SK-N-SH (cell line): ENCODE data around the gene METRNL. TPM values are rescaled to one million over a fixed set of nuclear protein-coding genes. Genes with fewer than 3 reads are reported as not detected.

Source experiments
- CTCF ChIA-PET: fragments of 300-600, 350-600 bp; formaldehyde crosslinking; extraction: SDS; loops from one replicate; lab custom pipeline; 2021; lab: Yijun Ruan, JAX
- POLR2A ChIA-PET: fragments of 350-600 bp; sonication (Branson Sonifier 250); formaldehyde crosslinking; extraction: SDS; loops from one replicate; lab custom pipeline; 2020; ENCODE audit warnings: antibody characterized with exemption, inconsistent platforms; lab: Yijun Ruan, JAX
- DNase-seq: peaks from one replicate; pipeline ENCODE4 v3.0.0; 2012
- H2AFZ ChIP-seq: fragments of 200-600 bp; sonication (generic); 2 replicates; pipeline ENCODE4 v1.8.1; 2016; ENCODE audit warnings: antibody characterized with exemption, mild to moderate bottlenecking, low read depth
- H3F3A ChIP-seq: fragments of 200-600 bp; sonication (generic); replicated peaks from 2 replicates; pipeline ENCODE3; 2016; ENCODE audit warnings: antibody characterized with exemption, mild to moderate bottlenecking; ENCODE audit not compliant: insufficient read depth
- H3K27ac ChIP-seq, 2 experiments: fragments of 200-500 bp in 1 of 2; fragments of 200-600 bp in 1 of 2; sonication (Bioruptor generic) in 1 of 2; sonication (generic), shearing (Covaris generic) in 1 of 2; 2 replicates each; pipeline versions ENCODE4 v1.5.1 to v1.6.1; 2014 to 2016; ENCODE audit warnings: low read depth in 2 of 2, inconsistent platforms in 1 of 2, low read length in 1 of 2, mild to moderate bottlenecking in 1 of 2, mixed read lengths in 1 of 2
- H3K27me3 ChIP-seq: fragments of 200-600 bp; sonication (generic), shearing (Covaris generic); 2 replicates; pipeline ENCODE4 v1.6.1; 2016; ENCODE audit warnings: mixed run types; ENCODE audit not compliant: insufficient read depth
- H3K36me3 ChIP-seq, 2 experiments: fragments of 200-500 bp in 1 of 2; fragments of 200-600 bp in 1 of 2; sonication (Bioruptor generic) in 1 of 2; sonication (generic) in 1 of 2; replicated peaks in 1 of 2; 2 replicates each; pipeline versions ENCODE3 to v1.5.1; 2014 to 2016; ENCODE audit warnings: low read length in 1 of 2, mild to moderate bottlenecking in 1 of 2; ENCODE audit not compliant: insufficient read depth in 2 of 2, control insufficient read depth in 1 of 2
- H3K4me1 ChIP-seq, 2 experiments: fragments of 200-500 bp in 1 of 2; fragments of 200-600 bp in 1 of 2; sonication (Bioruptor generic) in 1 of 2; sonication (generic), shearing (Covaris generic) in 1 of 2; 2 replicates each; pipeline versions ENCODE4 v1.5.1 to v1.6.1; 2014 to 2016; ENCODE audit warnings: low read depth in 1 of 2, low read length in 1 of 2, mixed run types in 1 of 2; ENCODE audit not compliant: insufficient read depth in 2 of 2, control insufficient read depth in 1 of 2
- H3K4me2 ChIP-seq: fragments of 200-600 bp; sonication (generic), shearing (Covaris generic); 2 replicates; pipeline ENCODE4 v1.6.1; 2017; ENCODE audit warnings: mixed run types
- H3K4me3 ChIP-seq, 2 experiments: fragments of 200-500 bp in 1 of 2; fragments of 200-600 bp in 1 of 2; sonication (Bioruptor generic) in 1 of 2; sonication (generic), shearing (Covaris generic) in 1 of 2; 2 replicates each; pipeline versions ENCODE4 v1.5.1 to v1.8.1; 2014 to 2016; ENCODE audit warnings: low read depth in 2 of 2, inconsistent platforms in 1 of 2, low read length in 1 of 2, mild to moderate bottlenecking in 1 of 2, mixed read lengths in 1 of 2, moderate library complexity in 1 of 2
- H3K79me2 ChIP-seq: fragments of 200-600 bp; sonication (generic); 2 replicates; pipeline ENCODE4 v1.8.1; 2017; ENCODE audit warnings: mild to moderate bottlenecking; ENCODE audit not compliant: insufficient read depth
- H3K9ac ChIP-seq: fragments of 200-600 bp; sonication (generic); 2 replicates; pipeline ENCODE4 v1.6.1; 2017; ENCODE audit warnings: mixed run types
- H3K9me2 ChIP-seq: fragments of 200-600 bp; sonication (generic); 2 replicates; pipeline ENCODE4 v1.6.1; 2017; ENCODE audit warnings: mixed run types
- H3K9me3 ChIP-seq: fragments of 200-600 bp; sonication (generic); 2 replicates; pipeline ENCODE4 v1.6.1; 2017; ENCODE audit warnings: mixed run types, mild to moderate bottlenecking, moderate library complexity
- H4K20me1 ChIP-seq: fragments of 200-600 bp; sonication (generic); 2 replicates; pipeline ENCODE4 v1.6.1; 2017; ENCODE audit warnings: mild to moderate bottlenecking, mixed run types; ENCODE audit not compliant: insufficient read depth
- CHD2 ChIP-seq: fragments of 150-350 bp; IDR thresholded peaks from 2 replicates; pipeline ENCODE4 v1.6.1; 2018; ENCODE audit warnings: low read length; ENCODE audit not compliant: partially characterized antibody
- CTCF ChIP-seq: fragments of 200-600 bp; sonication (generic); IDR thresholded peaks from 2 replicates; pipeline ENCODE4 v1.6.1; 2017; ENCODE audit warnings: antibody characterized with exemption, mild to moderate bottlenecking, moderate library complexity
- ELF1 ChIP-seq: IDR thresholded peaks from 2 replicates; pipeline ENCODE4 v1.4.0; 2012
- GATA2 ChIP-seq: sonication (generic); formaldehyde crosslinking; IDR thresholded peaks from 2 replicates; pipeline ENCODE4 v1.5.0; 2020; ENCODE audit warnings: mild to moderate bottlenecking, missing genetic modification reagents
- MAX ChIP-seq: IDR thresholded peaks from 2 replicates; pipeline ENCODE4 v1.4.0; 2012; ENCODE audit warnings: low read depth
- MXI1 ChIP-seq: IDR thresholded peaks from 2 replicates; pipeline ENCODE4 v1.6.1; 2012; ENCODE audit warnings: mild to moderate bottlenecking, low read depth, low read length, improper control_type of control experiment
- NFIC ChIP-seq: IDR thresholded peaks from 2 replicates; pipeline ENCODE4 v1.4.0; 2012; ENCODE audit warnings: borderline replicate concordance
- NRF1 ChIP-seq: IDR thresholded peaks from 2 replicates; pipeline ENCODE4 v1.6.1; 2012; ENCODE audit warnings: low read depth, mild to moderate bottlenecking, low read length
- RAD21 ChIP-seq: IDR thresholded peaks from 2 replicates; pipeline ENCODE4 v1.6.1; 2012; ENCODE audit warnings: mild to moderate bottlenecking, low read length
- RCOR1 ChIP-seq: fragments of 150-350 bp; IDR thresholded peaks from 2 replicates; pipeline ENCODE4 v1.6.1; 2017; ENCODE audit warnings: antibody characterized with exemption, low read length
- REST ChIP-seq: IDR thresholded peaks from 2 replicates; pipeline ENCODE4 v1.6.1; 2012; ENCODE audit warnings: mild to moderate bottlenecking, low read depth, low read length, moderate library complexity
- RFX5 ChIP-seq: IDR thresholded peaks from 2 replicates; pipeline ENCODE4 v1.6.1; 2012; ENCODE audit warnings: mild to moderate bottlenecking, improper control_type of control experiment, low read length
- RXRA ChIP-seq: IDR thresholded peaks from 2 replicates; pipeline ENCODE4 v1.4.0; 2012; ENCODE audit warnings: low read depth, mild to moderate bottlenecking, borderline replicate concordance
- SIN3A ChIP-seq: IDR thresholded peaks from 2 replicates; pipeline ENCODE4 v1.6.1; 2012; ENCODE audit warnings: low read depth, mild to moderate bottlenecking, low read length, moderate library complexity, borderline replicate concordance
- SMC3 ChIP-seq: IDR thresholded peaks from 2 replicates; pipeline ENCODE4 v1.6.1; 2012; ENCODE audit warnings: low read depth, low read length, improper control_type of control experiment
- TAF1 ChIP-seq: IDR thresholded peaks from 2 replicates; pipeline ENCODE4 v1.6.1; 2012; ENCODE audit warnings: low read depth, mild to moderate bottlenecking, low read length, moderate library complexity, borderline replicate concordance
- TCF12 ChIP-seq: IDR thresholded peaks from 2 replicates; pipeline ENCODE4 v1.4.0; 2012
- USF2 ChIP-seq: fragments of 150-350 bp; IDR thresholded peaks from 2 replicates; pipeline ENCODE4 v1.6.1; 2017; ENCODE audit warnings: antibody characterized with exemption, low read length, low read depth, borderline replicate concordance
- YY1 ChIP-seq: IDR thresholded peaks from 2 replicates; pipeline ENCODE4 v1.4.0; 2012; ENCODE audit warnings: low read depth, mild to moderate bottlenecking
- WGBS: methylation state at CpG from one replicate; pipeline ENCODE4 v1.1.6; 2017; ENCODE audit warnings: low lambda C conversion rate; 5-methylcytosine and 5-hydroxymethylcytosine counted together
- polyA plus RNA-seq, 3 experiments: library from polyadenylated mRNA; depleted of rRNA; stranded (reverse); fragments of >200 nt; gene quantifications; 2 replicates each; pipeline ENCODE4 v1.2.3, GENCODE V29; 2012
- TF ChIP-seq, protein P1 (sequence below): IDR thresholded peaks from 2 replicates; pipeline ENCODE4 v1.4.0; 2012; ENCODE audit warnings: low read depth, borderline replicate concordance
- TF ChIP-seq, protein P2 (sequence below): IDR thresholded peaks from 2 replicates; pipeline ENCODE4 v1.4.0; 2012; ENCODE audit warnings: low read depth, borderline replicate concordance

The METRNL gene
- polyA plus RNA-seq, 1 of the 3 experiments (the other 2 are of a cell fraction): 75.5 TPM

DNA sequence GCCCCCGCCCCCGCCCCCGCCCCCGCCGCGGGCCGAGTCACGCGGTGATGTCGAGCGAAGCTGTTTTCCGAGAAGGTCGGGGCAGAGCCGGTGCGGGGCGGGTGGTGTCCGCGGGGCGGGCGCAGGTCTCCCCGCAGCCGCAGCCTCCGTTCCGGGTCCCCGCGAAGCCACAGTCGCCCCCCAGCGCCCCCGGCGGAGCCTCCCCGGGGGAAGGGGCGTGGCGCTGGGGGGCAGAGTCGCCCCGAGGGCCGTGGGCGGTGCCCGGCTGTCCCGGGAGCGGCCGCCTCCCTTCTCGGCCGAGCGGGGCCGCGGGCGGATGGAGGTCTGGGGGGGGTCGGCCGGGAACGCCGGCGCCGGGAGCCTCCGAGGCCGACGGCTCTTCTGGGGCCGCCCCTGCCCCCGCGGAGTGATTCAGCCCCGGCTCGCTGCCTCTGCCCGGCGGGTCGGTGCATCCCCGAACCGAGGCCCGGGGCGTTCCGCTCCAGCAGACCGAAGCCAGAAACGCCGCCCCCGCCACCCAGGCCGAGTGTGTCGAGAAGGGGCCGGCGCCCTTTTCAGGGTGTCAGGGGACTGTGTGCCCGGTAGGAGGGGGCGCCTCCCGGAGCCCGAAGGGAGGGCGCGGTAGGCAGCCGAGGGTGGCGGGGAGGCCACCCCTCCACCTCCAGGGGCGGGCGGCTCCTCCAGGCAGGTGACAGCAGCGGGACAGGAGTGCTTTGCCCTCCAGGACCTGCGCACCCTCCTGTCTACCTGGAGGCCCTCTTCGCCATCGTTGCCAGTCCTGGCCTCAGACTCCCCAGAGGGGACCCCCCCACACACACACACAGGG is 1.7 kb downstream of the METRNL start (continued):
- no peak for TF ChIP-seq YY1
- no peak for TF ChIP-seq REST
- TF ChIP-seq CHD2: no peak

DNA sequence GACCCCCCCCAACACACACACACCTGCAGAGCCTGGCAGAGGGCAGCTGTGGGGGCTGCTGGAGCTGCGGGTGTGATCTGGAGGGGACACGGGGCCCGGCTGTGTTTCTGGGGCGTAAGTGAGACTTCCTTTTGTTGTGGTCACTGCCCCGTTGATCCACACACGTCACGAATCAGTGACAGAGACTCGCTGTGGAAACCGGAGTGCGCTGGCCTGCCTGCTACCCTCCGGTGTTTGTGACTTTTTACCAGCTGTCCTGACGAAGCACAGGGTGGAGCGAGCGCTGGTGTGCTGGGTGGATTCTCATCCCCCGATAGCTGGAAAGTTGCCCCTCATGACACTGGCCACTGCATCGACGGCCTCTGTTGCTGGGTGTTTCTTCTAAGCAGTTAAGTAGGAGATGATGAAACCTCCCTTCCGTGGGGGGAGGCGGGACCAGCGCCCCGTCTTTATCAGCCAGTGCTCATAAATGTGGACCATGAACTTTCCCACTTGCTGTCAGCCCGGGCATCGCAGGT is 2.3 kb downstream of the METRNL start:
- H3F3A ChIP-seq: peaks cover 30% of the 10 kb centered on the region
- peaks cover 31 to 55% of the 10 kb centered on the region in 2 experiments for H3K4me1 ChIP-seq
- H2AFZ ChIP-seq: no peak overlapping the region
- no peak for DNase-seq
- CTCF ChIA-PET: interaction anchor here (0.8 kb wide), 1 partner anchor 9 kb away, joined by 3 read pairs; no protein-coding TSS in a partner anchor
- H3K27me3 ChIP-seq: no peaks in the 10 kb centered on the region
- peaks cover 53% of the 10 kb centered on the region for H4K20me1 ChIP-seq
- no peaks in the 10 kb centered on the region for H3K9me2 ChIP-seq
- peak overlapping the region; percentile 69 to 86; a peak in 3 of 4 replicates for H3K4me3 ChIP-seq
- TF ChIP-seq, protein P1, sequence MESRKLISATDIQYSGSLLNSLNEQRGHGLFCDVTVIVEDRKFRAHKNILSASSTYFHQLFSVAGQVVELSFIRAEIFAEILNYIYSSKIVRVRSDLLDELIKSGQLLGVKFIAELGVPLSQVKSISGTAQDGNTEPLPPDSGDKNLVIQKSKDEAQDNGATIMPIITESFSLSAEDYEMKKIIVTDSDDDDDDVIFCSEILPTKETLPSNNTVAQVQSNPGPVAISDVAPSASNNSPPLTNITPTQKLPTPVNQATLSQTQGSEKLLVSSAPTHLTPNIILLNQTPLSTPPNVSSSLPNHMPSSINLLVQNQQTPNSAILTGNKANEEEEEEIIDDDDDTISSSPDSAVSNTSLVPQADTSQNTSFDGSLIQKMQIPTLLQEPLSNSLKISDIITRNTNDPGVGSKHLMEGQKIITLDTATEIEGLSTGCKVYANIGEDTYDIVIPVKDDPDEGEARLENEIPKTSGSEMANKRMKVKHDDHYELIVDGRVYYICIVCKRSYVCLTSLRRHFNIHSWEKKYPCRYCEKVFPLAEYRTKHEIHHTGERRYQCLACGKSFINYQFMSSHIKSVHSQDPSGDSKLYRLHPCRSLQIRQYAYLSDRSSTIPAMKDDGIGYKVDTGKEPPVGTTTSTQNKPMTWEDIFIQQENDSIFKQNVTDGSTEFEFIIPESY: no peak
- TF ChIP-seq ELF1 (no peak), SIN3A (no peak), RFX5 (no peak), SMC3 (no peak), GATA2 (CRISPR knock-in tag) (no peak), MXI1 (no peak), RCOR1 (no peak), CTCF (no peak), RXRA (no peak), NFIC (no peak), NRF1 (no peak), TCF12 (no peak), MAX (no peak), YY1 (no peak), TAF1 (no peak), USF2 (no peak), RAD21 (no peak)
- TF ChIP-seq, protein P2, sequence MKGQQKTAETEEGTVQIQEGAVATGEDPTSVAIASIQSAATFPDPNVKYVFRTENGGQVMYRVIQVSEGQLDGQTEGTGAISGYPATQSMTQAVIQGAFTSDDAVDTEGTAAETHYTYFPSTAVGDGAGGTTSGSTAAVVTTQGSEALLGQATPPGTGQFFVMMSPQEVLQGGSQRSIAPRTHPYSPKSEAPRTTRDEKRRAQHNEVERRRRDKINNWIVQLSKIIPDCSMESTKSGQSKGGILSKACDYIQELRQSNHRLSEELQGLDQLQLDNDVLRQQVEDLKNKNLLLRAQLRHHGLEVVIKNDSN: no peak
- TF ChIP-seq, all 33 proteins: peak for 0
- Histone ChIP-seq H3K36me3 (peaks cover 10 to 13% of the 10 kb centered on the region in 2 experiments), H3K27ac (peak overlapping the region in 1 of 2 experiments; percentile 93; a peak in 1 of 4 replicates), H3K4me2 (peak overlapping the region; percentile 97), H3K9ac (peak overlapping the region; percentile 63), H3K9me3 (no peaks in the 10 kb centered on the region), H3K79me2 (peaks cover 55% of the 10 kb centered on the region)
- WGBS: 96% methylated on average over 22 of the region's 23 CpGs
- POLR2A ChIA-PET: no interaction called here
